Liver (tissue), 9 donors: ENCODE measurements around the gene PITPNB. TPM values are rescaled to one million over a fixed set of nuclear protein-coding genes. Genes with fewer than 3 reads are reported as not detected.

Experiments used
- DNase-seq: peaks from one replicate; pipeline ENCODE4 v3.0.0-alpha.2; 2017; ENCODE audit warnings: low spot score
- H3K27ac ChIP-seq, 2 donors: one replicate each; pipeline ENCODE4 v1.7.0; 2013; ENCODE audit warnings: inconsistent platforms in 2 of 2, low read length in 2 of 2, control low read depth in 1 of 2, low read depth in 1 of 2, mild to moderate bottlenecking in 1 of 2
- H3K27me3 ChIP-seq, 4 donors: one replicate each; pipeline versions ENCODE4 v1.6.1 to v1.7.0; 2013; ENCODE audit warnings: low read length in 3 of 4, inconsistent platforms in 1 of 4, mild to moderate bottlenecking in 1 of 4, moderate library complexity in 1 of 4; ENCODE audit not compliant: control insufficient read depth in 4 of 4, insufficient read depth in 4 of 4
- H3K36me3 ChIP-seq, 4 donors: one replicate each; pipeline versions ENCODE4 v1.6.1 to v1.7.0; 2013; ENCODE audit warnings: low read length in 3 of 4, mild to moderate bottlenecking in 3 of 4, low read depth in 1 of 4, moderate library complexity in 1 of 4; ENCODE audit not compliant: control insufficient read depth in 4 of 4, insufficient read depth in 3 of 4
- H3K4me1 ChIP-seq, 4 donors: one replicate each; pipeline versions ENCODE4 v1.6.1 to v1.7.0; 2013; ENCODE audit warnings: low read length in 3 of 4, mild to moderate bottlenecking in 3 of 4, moderate library complexity in 1 of 4; ENCODE audit not compliant: control insufficient read depth in 4 of 4, insufficient read depth in 4 of 4
- H3K4me3 ChIP-seq, 3 donors: one replicate each; pipeline versions ENCODE4 v1.6.1 to v1.7.0; 2013; ENCODE audit warnings: low read length in 3 of 3, control low read depth in 1 of 3, low read depth in 1 of 3, mild to moderate bottlenecking in 1 of 3
- H3K9ac ChIP-seq, 2 donors: one replicate each; pipeline ENCODE4 v1.7.0; 2013; ENCODE audit warnings: low read length in 2 of 2, mild to moderate bottlenecking in 2 of 2, moderate library complexity in 2 of 2, control low read depth in 1 of 2, low read depth in 1 of 2
- H3K9me3 ChIP-seq, 4 donors: one replicate each; pipeline versions ENCODE4 v1.6.1 to v1.7.0; 2013; ENCODE audit warnings: low read length in 3 of 4; ENCODE audit not compliant: control insufficient read depth in 4 of 4
- CTCF ChIP-seq: fragments of 150-350 bp; IDR thresholded peaks from 2 replicates; pipeline ENCODE4 v1.5.1; 2017; ENCODE audit warnings: improper control_type of control experiment, low read depth, low read length; ENCODE audit not compliant: missing input control
- EGR1 ChIP-seq, 2 donors: IDR thresholded peaks; 2 replicates each; pipeline ENCODE4 v1.6.1; 2016 to 2018; ENCODE audit warnings: antibody characterized with exemption in 2 of 2, low read depth in 2 of 2
- FOXA2 ChIP-seq: IDR thresholded peaks from 2 replicates; pipeline ENCODE4 v1.6.1; 2016; ENCODE audit warnings: antibody characterized with exemption
- GABPA ChIP-seq, 2 donors: IDR thresholded peaks in 1 of 2; conservative IDR thresholded peaks in 1 of 2; 2 replicates each; pipeline ENCODE4 v1.6.1; 2016; ENCODE audit warnings: antibody characterized with exemption in 2 of 2, mild to moderate bottlenecking in 1 of 2, moderate library complexity in 1 of 2
- HNF4G ChIP-seq: IDR thresholded peaks from 2 replicates; pipeline ENCODE4 v1.6.1; 2016; ENCODE audit warnings: antibody characterized with exemption
- NR2F2 ChIP-seq: IDR thresholded peaks from 2 replicates; pipeline ENCODE4 v1.6.1; 2016; ENCODE audit warnings: antibody characterized with exemption
- REST ChIP-seq: IDR thresholded peaks from 2 replicates; pipeline ENCODE4 v1.6.1; 2016; ENCODE audit warnings: antibody characterized with exemption, mild to moderate bottlenecking
- RXRA ChIP-seq, 2 donors: IDR thresholded peaks; 2 replicates each; pipeline ENCODE4 v1.6.1; 2017 to 2018; ENCODE audit warnings: antibody characterized with exemption in 2 of 2, mild to moderate bottlenecking in 1 of 2
- WGBS: extraction: QIAGEN DNeasy Blood & Tissue Kit; methylation state at CpG from one replicate; pipeline ENCODE4 v1.1.7; 2013; 5-methylcytosine and 5-hydroxymethylcytosine counted together
- polyA plus RNA-seq, 2 donors: library from polyadenylated mRNA; stranded (reverse) in 1 of 2; unstranded in 1 of 2; fragments of 200-250 nt in 1 of 2; fragments of >200 nt in 1 of 2; fragmentation: Nextera tagmentation in 1 of 2; extraction: Ambion mirVana in 1 of 2; gene quantifications; one replicate each; pipeline versions ENCODE4 v1.2.1 to v1.2.3, GENCODE V29; 2013 to 2015
- total RNA-seq, 2 donors: library from RNA; depleted of rRNA; stranded (reverse); fragments of >200 nt; gene quantifications; one replicate each; pipeline ENCODE4 v1.2.3, GENCODE V29; 2014
- donor health status: healthy.
- donor health status: healthy.
- donor health status: healthy.
- donor health status: healthy.
- donor health status: healthy.

The PITPNB gene
- total and polyA plus RNA-seq, 4 donors = 18.4 to 57.4 (median 34.4) TPM

DNA sequence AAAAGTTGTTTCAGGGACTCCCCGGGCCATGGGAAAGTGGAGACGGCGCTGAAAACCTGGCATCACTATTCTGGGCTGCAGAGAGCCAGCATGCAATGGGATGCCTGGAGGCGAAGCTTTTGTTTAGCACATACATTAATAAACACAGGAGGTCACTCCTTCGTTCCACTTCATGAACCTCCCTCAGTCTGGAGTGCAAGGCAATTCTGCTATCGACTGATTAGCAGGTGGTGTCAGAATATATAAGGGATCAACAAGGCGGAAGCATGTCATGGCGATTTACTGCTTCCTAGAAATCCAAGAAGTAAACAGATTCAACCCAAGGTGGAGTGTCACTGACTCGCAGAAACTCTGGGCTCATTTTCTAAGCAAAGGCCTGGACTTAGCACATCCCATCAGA, 72.1 kb downstream of the PITPNB start:
- Histone ChIP-seq H3K27me3 (no peaks in the 10 kb centered on the region), H3K4me1 (peaks cover 5 to 16% (median 15%) of the 10 kb centered on the region in 4 donors), H3K36me3 (peaks cover 0 to 21% (median 11%) of the 10 kb centered on the region in 4 donors), H3K4me3 (no peak overlapping the region), H3K27ac (no peak overlapping the region), H3K9me3 (no peaks in the 10 kb centered on the region), H3K9ac (no peak overlapping the region)
- no peak for DNase-seq
- 97% methylated on average over 9 of the region's 9 CpGs for WGBS
- TF ChIP-seq NR2F2 = no peak
- no peak for TF ChIP-seq GABPA (IDR thresholded peaks at IDR 0.05 in 1 of 2, conservative IDR thresholded peaks at IDR 0.05 in 1 of 2)
- TF ChIP-seq EGR1 (IDR thresholded peaks at IDR 0.05; ENCODE audit: low read depth in 2 of 2) = no peak
- no peak for TF ChIP-seq FOXA2
- no peak for TF ChIP-seq RXRA (IDR thresholded peaks at IDR 0.05)
- no peak for TF ChIP-seq CTCF

DNA sequence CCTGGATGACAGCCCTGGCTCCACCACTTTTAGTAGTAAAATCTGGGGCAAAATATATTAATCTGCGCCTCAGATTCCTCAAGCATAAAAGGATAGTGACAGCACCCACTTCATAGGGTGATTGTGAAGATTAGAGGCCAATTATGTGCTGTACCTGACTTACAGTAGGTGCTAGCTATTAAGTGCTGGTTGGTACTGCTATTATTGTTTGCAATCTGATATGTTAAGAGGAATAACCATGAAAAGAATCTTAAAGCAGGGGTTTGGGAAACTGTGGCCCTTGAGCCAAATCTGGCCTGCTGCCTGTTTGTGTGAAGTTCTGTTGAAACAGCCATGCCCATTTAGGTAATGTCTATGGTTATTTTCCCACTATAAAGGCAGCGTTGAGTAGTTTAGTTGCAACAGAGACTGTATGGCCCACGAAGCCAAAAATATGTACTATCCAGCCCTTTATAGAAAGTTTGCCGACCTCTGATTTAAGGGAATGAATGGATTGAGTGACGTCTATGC, 72.8 kb downstream of the PITPNB start:
- H3K36me3 ChIP-seq = peaks cover 0 to 16% (median 7%) of the 10 kb centered on the region in 4 donors
- no peak overlapping the region for H3K9ac ChIP-seq
- peaks cover 5 to 16% (median 15%) of the 10 kb centered on the region in 4 donors for H3K4me1 ChIP-seq
- H3K27me3 ChIP-seq = no peaks in the 10 kb centered on the region
- DNase-seq = no peak
- TF ChIP-seq HNF4G = no peak
- 96% methylated on average over 5 of the region's 5 CpGs for WGBS
- no peak overlapping the region for H3K4me3 ChIP-seq
- no peak overlapping the region for H3K27ac ChIP-seq
- H3K9me3 ChIP-seq = no peaks in the 10 kb centered on the region

GRCh38 chr22:27845644-27846043, 73.4 kb downstream of the PITPNB start:
- H3K4me1 ChIP-seq = peaks cover 4 to 13% (median 13%) of the 10 kb centered on the region in 4 donors
- H3K9ac ChIP-seq = no peak overlapping the region
- H3K4me3 ChIP-seq = no peak overlapping the region
- no peaks in the 10 kb centered on the region for H3K9me3 ChIP-seq
- TF ChIP-seq REST = no peak
- no peaks in the 10 kb centered on the region for H3K27me3 ChIP-seq
- H3K36me3 ChIP-seq = peaks cover 0 to 12% (median 6%) of the 10 kb centered on the region in 4 donors
- DNase-seq = no peak
- no peak overlapping the region for H3K27ac ChIP-seq
- 92% methylated on average over 7 of the region's 7 CpGs for WGBS
